ENCODE measurements around the gene NUB1.

Gene NUB1

DNA sequence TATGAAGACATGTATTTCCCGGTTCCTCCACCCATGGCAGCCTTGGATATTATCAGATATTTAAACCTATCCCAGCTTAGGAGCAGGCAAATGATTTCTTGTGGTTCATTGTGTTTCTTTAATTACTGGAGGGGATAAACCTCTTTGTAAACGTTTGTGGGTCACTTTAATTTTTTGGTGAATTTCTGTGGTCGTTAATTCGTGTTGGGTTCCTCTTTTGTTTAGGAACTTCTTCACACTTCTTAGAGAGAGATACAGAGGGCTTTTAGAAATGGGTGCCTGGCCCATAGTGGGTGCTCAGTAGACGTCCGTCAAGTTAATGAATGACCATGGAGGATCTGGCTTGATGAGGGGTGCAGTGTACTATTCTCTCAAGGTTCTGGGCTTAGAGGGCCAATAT is 27.2 kb upstream of the NUB1 start:
- DNase-seq: no peak

DNA sequence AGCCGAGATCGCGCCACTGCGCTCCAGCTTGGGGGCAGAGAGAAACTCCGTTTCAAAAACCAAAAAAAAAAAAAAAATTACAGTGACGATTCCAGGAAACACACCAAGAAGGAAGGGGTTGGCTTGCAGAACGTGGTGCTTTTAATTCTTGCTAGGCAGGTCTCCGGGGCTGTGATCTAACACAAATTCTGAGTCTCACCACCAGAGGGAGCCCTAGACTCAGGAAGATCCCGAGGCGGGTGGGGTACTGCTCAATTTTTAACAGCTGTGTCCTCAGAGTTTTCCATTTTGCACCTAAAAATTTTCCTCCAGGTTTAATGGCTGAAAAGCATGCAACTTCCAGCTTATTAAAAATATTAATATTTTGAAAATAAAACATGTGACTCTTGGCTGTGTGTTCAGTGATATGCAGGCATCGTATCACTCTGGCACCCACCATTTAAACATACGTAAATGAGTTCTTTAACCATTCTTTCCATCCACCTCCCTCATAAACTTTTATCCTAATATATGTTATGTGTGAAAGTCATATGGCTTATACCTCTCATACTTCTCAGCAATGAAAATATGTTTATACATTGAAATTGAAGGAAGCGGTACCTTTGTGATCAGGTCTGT is 26.5 kb upstream of the NUB1 start:
- DNase-seq: peak; percentile 11

GRCh38 chr7:151316896-151317295 is 24.7 kb upstream of the NUB1 start:
- no peak for DNase-seq

- no peak for DNase-seq
Observed at GRCh38 chr7:151317936-151318335, 23.7 kb upstream of the NUB1 start.

- no peak for DNase-seq
Observed at GRCh38 chr7:151319189-151319588, 22.4 kb upstream of the NUB1 start.

DNA sequence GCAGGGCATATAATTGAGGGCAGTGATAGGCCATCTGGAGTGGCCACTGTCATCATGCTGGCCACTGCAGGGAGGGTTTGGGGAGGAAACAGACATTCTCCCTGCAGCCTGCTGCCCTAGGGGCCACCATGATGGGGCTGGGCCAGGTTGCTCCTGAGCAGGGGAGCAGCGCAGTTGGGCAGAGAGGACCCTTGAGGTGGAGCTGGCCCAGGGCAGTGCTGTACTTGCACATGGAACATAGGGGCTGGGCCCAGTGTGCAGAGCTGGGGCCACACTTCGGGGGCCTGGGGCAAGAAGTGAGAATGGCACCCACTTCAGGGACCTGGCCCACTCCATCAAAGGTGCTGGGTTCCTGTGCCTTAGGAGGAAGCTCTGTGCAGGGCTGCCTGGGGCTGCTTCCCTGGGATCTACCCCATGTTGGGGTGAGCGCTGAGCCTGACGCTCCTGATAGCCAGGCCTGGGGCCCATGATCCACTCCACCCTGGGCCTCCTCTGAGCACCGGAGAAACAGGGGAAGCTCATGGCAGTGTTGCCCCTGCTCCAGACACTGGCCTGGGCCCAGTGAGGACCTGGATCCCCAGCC is 21.3 kb upstream of the NUB1 start:
- no peak for DNase-seq

DNA sequence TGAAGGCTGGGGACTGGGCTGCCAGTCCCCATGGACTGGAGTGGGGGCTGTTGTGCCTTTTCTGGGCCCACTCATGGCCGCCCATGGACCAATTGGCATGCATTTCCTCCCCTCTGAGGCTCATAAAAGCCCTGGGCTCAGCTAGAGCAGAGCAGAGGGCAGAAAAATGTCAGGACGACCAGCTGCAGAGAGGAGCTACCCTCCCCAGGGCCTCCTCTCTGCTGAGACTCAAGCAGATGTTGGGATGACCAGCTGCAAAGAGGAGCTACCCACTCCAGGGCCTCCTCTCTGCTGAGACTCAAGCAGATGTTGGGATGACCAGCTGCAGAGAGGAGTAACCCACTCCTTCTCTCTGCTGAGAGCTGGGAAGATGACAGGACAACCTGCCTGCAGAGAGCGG is 20.3 kb upstream of the NUB1 start:
- DNase-seq: no peak

DNA sequence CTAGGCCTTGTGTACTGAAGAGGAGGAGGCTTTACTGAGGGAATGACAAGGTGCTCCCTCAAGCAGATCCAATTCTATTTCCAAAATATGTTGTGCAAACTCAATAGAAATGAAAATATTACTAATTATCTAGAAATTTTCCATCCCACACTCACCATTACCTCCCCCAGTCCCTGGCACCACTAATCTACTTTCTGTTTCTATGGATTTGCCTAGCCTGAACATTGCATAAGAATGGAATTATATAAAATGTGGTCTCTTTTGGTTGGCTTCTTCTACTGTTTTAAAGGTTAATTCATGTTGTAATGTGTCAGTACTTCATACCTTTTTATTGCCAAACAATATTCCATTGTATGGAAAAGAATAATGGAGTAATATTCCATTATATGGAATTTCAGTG is 18.7 kb upstream of the NUB1 start:
- no peak for DNase-seq

DNA sequence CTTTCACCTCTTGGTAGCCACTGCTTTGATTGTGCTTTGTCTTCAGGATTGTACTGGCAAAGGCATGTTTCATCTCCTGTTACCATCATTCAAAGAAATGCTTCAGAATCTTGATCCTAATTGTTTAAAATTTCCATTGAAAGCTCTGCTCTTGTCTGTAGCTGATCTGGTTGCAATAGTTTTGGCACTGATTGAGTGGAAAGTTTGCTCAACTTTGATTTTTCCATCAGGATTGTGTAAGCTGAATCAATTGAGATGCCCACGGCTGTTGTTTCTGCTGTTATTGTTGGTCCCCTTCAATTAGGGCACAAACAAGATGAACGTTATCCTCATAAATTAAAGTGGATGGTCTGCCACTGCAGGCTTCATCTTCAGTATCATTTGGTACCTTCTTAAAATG is 14.6 kb upstream of the NUB1 start:
- no peak for DNase-seq

GRCh38 chr7:151327659-151328058 is 14.0 kb upstream of the NUB1 start:
- DNase-seq: no peak

- DNase-seq: no peak
Observed at GRCh38 chr7:151330181-151330580, 11.4 kb upstream of the NUB1 start.

GRCh38 chr7:151330661-151331060 is 11.0 kb upstream of the NUB1 start:
- DNase-seq: no peak

DNA sequence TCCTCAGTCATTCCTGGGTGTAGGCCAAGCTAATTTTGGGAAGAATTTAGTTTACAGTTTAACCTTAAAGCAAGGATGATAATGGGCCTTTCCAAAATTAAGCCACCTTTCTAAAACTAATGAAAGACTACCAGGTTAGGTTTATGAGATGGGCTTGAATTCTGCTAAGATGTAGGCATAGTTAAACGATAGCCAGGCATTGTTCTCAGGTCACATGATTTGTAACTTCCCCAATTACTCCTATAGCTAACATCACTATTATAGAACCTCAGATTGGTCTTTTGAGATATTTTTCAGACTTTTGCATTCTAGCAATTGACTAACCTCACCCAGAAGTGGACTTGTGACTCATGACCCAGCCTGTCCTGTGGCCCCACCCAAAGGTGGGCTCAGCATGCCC is 7.0 kb upstream of the NUB1 start:
- DNase-seq: no peak

GRCh38 chr7:151336027-151336708 is 5.4 kb upstream of the NUB1 start:
- DNase-seq: no peak

DNA sequence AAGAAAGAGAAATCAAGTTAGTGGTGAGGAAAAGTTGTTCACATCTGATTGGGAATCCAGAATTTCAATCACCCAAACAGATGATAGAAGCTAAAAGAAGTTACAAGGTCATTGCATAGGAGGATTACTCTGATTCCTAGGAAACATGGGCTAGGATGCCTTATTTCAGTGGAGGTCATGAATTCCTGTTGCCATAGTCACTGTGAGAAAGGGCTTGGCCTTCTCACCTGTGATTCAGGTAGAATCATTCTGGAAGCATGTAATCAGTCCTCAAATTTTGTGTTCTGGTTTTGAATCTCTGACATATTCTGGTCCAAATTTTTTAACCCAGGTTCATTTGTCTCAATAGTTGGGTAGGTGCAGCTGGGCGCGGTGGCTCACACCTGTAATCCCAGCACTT is 4.3 kb upstream of the NUB1 start:
- DNase-seq: no peak

- no peak for DNase-seq
Observed at GRCh38 chr7:151338809-151339208, 2.8 kb upstream of the NUB1 start.

- DNase-seq: no peak
Observed at GRCh38 chr7:151339651-151340382, 1.8 kb upstream of the NUB1 start.

DNA sequence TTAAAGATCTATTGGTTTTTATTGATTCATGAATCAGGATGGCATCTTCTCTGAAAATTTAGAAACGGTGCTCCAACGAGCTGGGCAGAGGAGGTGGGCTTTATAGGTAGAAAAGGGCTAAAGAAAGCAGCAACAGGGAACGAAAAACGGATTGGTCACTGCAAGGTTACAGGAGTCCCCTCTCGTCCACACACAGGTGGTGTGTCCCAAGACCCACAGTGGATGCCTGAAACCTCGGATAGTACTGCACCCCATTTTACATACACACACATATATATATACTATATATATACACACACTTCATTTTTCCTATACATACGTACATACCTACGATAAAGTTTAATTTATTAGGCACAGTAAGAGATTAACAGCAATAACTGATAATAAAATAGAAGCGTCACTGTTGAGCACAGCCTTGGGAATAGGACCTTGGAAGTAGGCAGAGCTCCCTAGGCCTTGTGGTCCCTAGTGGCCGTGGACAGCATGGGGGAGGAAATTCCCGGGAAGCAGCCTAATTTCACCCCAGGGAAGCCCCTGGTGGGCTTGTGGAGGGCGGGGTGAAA is 737 bp upstream of the NUB1 start:
- no peak for DNase-seq

DNA sequence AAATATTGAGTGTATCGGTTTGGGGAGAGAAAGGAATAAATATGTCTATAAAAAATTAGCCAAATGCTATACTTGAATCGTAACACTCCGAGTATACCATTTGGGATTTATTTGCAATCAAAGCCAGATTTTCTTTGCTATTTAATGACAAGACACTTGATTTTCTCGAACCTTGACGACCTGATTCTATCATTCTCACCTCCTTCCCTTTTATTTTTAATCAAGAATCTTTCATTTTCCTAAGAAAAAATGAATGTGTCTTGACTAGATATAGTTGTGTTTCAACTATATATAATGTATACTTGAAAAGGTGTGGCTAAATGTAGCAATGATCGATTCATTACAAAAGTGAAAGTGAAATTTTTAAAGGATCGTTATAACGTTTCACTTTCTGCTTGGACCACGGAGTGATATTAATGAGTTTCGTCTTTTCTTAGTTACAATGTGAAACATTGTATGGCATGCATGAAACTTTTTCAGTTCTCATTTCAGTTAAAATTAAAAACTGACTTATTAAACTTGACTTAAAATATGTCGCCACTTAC is 562 bp downstream of the NUB1 start:
- no peak for DNase-seq

- no peak for DNase-seq
Observed at GRCh38 chr7:151342811-151343210, 1.2 kb downstream of the NUB1 start.

- no peak for DNase-seq
Observed at GRCh38 chr7:151343516-151343915, 1.9 kb downstream of the NUB1 start.

GRCh38 chr7:151345576-151346469 is 4.2 kb downstream of the NUB1 start:
- no peak for DNase-seq

- no peak for DNase-seq
Observed at GRCh38 chr7:151346470-151346769, 4.8 kb downstream of the NUB1 start.
